ENCODE results near the gene GABRE.
"Not testable (repeated sequence)": the region's sequence is repeated elsewhere in the genome, so short reads cannot be mapped to it uniquely, and the experiment has no call there.

The GABRE gene

GRCh38 chrX:151966236-151966635 lies 8.2 kb downstream of the GABRE start:
- no peak for ATAC-seq

- ATAC-seq = no peak
Measured at GRCh38 chrX:151962034-151962433, 12.4 kb downstream of the GABRE start.

- ATAC-seq = no peak
Measured at GRCh38 chrX:151958101-151958500, 16.4 kb downstream of the GABRE start.

- ATAC-seq = no peak
Measured at GRCh38 chrX:151954730-151955129, 19.7 kb downstream of the GABRE start.

DNA sequence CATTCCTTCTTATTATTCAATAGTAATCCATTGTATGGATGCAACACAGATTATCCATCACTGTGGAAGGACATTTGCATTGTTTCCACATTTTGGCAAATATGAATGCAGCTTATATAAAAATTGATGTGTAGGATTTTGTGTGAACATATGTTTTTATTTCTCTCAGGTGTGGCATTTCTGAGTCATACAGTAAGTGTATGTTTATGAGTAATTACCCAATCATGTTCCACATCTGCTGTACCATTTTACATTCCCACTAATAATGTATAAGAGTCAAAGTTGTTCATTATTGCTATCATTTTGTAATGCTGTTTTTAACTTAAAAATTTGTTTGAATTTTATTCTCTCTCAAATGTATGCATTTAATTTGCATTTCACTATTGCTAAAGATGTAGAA lies 36.3 kb downstream of the GABRE start:
- no peak for ATAC-seq

GRCh38 chrX:151935358-151935757 lies 39.1 kb downstream of the GABRE start:
- no peak for ATAC-seq

DNA sequence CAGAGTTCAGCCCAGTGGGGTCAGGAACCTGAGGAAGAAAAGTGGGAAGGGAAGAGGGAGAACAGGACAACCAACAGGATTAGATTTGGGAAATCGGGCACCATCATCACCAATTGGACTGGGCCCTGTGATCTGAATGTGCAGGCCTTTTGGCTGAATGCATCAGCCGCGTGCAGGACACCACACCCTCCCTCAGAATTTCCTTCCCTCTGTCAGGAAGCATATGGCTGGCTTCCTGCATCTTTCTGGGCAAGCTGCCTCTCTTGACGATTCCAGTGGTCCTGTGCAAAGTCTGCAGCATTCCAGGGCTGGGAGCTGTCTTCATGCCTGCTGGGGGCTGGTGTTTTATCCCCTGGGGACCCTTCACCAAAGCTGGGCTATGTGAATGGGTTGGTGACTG lies 45.4 kb downstream of the GABRE start:
- no peak for ATAC-seq

- no peak for ATAC-seq
Measured at GRCh38 chrX:151923648-151924047, 50.8 kb downstream of the GABRE start.

DNA sequence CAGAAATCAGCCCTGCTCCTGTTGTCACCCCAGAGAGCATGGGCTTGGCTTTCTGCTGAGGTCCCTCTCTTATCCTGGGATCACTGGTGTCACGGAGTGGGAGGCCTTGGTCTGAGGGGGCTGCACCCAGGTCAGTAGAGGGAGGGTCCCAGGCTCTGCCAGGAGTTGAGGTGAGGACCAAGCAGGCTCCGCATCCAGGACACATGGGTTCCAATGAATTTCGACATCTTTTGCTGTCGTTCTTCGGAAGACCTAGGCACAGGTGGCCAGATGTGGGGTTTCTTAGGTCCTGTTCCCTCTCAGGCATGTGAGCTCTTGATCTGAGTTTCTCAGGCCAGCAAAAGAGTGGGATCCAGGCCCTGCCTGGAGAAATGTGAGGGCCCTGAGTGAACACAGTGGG lies 51.8 kb downstream of the GABRE start:
- no peak for ATAC-seq

- no peak for ATAC-seq
Measured at GRCh38 chrX:151921866-151922265, 52.6 kb downstream of the GABRE start.

DNA sequence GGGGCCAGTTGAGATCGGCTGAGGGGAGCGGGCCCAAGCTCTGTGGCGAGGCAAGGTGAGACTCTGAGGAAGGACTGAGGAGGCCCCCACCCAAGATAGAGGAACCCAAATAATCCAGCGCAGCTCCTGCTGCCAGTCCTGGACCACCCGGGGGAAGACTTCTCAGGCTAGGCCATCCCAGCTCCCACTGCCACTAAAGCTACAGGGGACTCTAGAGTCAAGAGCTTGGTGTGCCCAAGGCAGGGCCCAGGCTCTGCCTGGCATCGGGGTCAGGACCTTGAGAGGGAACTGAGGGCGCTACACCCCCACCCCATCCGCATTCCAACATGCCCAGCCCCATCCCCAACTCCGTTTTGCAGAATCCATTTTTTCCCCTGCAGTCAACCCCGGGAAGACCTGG lies 53.2 kb downstream of the GABRE start:
- ATAC-seq = no peak

- ATAC-seq = no peak
Measured at GRCh38 chrX:151920530-151920929, 53.9 kb downstream of the GABRE start.

GRCh38 chrX:151920101-151920500 lies 54.4 kb downstream of the GABRE start:
- ATAC-seq = no peak

GRCh38 chrX:151919610-151920009 lies 54.9 kb downstream of the GABRE start:
- ATAC-seq = no peak

GRCh38 chrX:151918736-151919135 lies 55.7 kb downstream of the GABRE start:
- ATAC-seq = not testable (repeated sequence)

DNA sequence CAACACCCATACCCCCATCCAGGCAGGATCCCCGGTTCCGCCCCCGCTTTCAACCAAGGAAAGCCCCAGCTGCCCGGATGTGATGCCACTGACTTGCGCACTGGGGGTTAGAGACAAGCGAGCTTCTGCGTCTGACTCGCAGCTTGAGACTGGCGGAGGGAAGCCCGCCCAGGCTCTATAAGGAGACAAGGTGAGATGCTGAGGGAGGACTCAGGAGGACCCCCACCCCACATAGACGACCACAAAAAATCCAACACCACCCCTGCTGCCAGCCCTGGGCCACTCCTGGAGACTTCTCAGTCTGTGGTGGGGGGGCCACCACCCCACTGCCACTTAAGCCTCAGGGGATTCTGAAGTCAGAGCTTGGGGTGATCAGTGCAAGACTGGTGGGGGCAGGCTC lies 61.7 kb downstream of the GABRE start, which contains the start of gene MAGEA4:
MAGEA4 (plus strand) TSS at position 110 of the 400 bp plus-strand sequence. CDS start 10,776 bp downstream, outside the sequence.
- ATAC-seq = no peak

DNA sequence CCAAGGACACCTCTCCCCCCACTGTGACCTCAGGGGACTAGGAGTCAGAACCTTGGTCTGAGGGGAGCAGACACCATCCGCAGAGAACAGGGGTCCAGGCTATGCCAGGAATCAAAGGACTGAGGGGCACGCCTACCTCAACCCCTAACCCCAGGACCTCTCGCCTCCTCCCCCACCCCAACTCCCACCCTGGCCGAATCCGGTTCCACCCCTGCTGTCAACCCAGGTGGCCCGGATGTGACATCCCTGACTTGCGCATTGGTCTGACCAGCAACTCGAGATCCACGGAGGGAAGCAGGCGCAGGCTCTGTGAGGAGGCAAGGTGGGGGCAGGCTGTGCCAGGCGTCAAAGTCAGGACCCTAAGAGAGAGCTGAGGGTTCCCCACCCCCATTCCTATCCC lies 62.3 kb downstream of the GABRE start:
- ATAC-seq = no peak

DNA sequence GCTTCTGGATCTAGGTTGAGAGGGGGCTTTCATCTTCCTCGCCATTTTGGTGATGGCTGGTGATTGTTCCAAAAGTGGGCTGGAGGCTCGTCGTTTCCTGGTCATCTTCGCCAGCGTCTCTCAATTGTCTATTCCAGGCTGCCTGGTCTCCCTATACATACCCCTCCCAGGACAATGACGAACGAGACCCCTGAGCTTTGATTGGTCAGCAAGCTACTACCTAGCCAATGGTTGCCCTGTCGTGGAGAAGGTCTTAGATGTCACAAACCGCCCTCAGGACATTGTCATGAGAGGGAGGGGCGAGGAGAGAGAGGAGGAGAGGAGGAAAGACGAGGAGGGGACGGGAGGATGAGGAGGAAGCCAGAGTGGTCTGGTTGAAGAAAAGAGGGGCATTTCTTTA lies 69.5 kb downstream of the GABRE start:
- ATAC-seq = no peak
